IMR-90 (cell line): ENCODE data around the gene NOX4. TPM values are rescaled to one million over a fixed set of nuclear protein-coding genes. Genes with fewer than 3 reads are reported as not detected.

Experiments used
- ATAC-seq: fragments of 200-7000 bp; cut with Tn5 transposase; 2 replicates; pipeline ENCODE4 v1.9.1; 2020; ENCODE audit warnings: low read depth, mild to moderate bottlenecking, moderate library complexity
- BruUV-seq: library from RNA; stranded (reverse); fragments of 400-500 nt; replicated peaks from 2 replicates; lab custom pipeline; 2021; lab: Mats Ljungman, UMichigan
- CTCF ChIA-PET: fragments of 300-600 bp; formaldehyde crosslinking; extraction: SDS; loops from one replicate; lab custom pipeline; 2021; ENCODE audit warnings: antibody characterized with exemption; lab: Yijun Ruan, JAX
- POLR2A ChIA-PET: fragments of 300-600 bp; sonication (Branson Sonifier 250); formaldehyde crosslinking; loops from one replicate; lab custom pipeline; 2022; ENCODE audit warnings: antibody characterized with exemption; ENCODE audit not compliant: unreplicated experiment; lab: Charles Lee
- DNase-seq: peaks from one replicate; pipeline ENCODE4 v3.0.0; 2013
- H2AFZ ChIP-seq: replicated peaks from 2 replicates; pipeline ENCODE3; 2013; ENCODE audit warnings: low read length, mild to moderate bottlenecking; ENCODE audit not compliant: poor library complexity
- H2AK5ac ChIP-seq: 2 replicates; pipeline ENCODE4 v1.6.1; 2013; ENCODE audit warnings: low read depth, low read length, inconsistent platforms
- H2AK9ac ChIP-seq: replicated peaks from 2 replicates; pipeline ENCODE3; 2013; ENCODE audit warnings: mild to moderate bottlenecking, low read depth, low read length, moderate library complexity; ENCODE audit not compliant: poor library complexity
- H2BK120ac ChIP-seq: 2 replicates; pipeline ENCODE4 v1.6.1; 2013; ENCODE audit warnings: low read depth, low read length, inconsistent platforms
- H2BK15ac ChIP-seq: 3 replicates; pipeline ENCODE4 v1.6.1; 2013; ENCODE audit warnings: low read depth, low read length, inconsistent platforms
- H2BK20ac ChIP-seq: 2 replicates; pipeline ENCODE4 v1.6.1; 2013; ENCODE audit warnings: low read depth, mild to moderate bottlenecking, inconsistent platforms, low read length, moderate library complexity
- H2BK5ac ChIP-seq: 2 replicates; pipeline ENCODE4 v1.6.1; 2013; ENCODE audit warnings: mild to moderate bottlenecking, low read depth, low read length, inconsistent platforms; ENCODE audit not compliant: poor library complexity, severe bottlenecking
- H3K14ac ChIP-seq: replicated peaks from 2 replicates; pipeline ENCODE4 v1.6.1; 2013; ENCODE audit warnings: low read depth, low read length, inconsistent platforms
- H3K18ac ChIP-seq: 2 replicates; pipeline ENCODE4 v1.6.1; 2013; ENCODE audit warnings: low read depth, low read length, control low read depth
- H3K23ac ChIP-seq: 2 replicates; pipeline ENCODE4 v1.6.1; 2013; ENCODE audit warnings: low read depth, low read length, inconsistent platforms
- H3K27ac ChIP-seq: 2 replicates; pipeline ENCODE4 v1.5.1; 2013; ENCODE audit warnings: mild to moderate bottlenecking, control low read depth, low read length; ENCODE audit not compliant: insufficient read depth
- H3K27me3 ChIP-seq: 2 replicates; pipeline ENCODE4 v1.6.1; 2013; ENCODE audit warnings: low read length; ENCODE audit not compliant: control insufficient read depth, insufficient read depth
- H3K36me3 ChIP-seq: 2 replicates; pipeline ENCODE4 v1.6.1; 2013; ENCODE audit warnings: low read length, mixed read lengths; ENCODE audit not compliant: control insufficient read depth, insufficient read depth
- H3K4ac ChIP-seq: 2 replicates; pipeline ENCODE4 v1.6.1; 2013; ENCODE audit warnings: low read depth, low read length, inconsistent platforms
- H3K4me1 ChIP-seq: 2 replicates; pipeline ENCODE4 v1.6.1; 2013; ENCODE audit warnings: low read length, mixed read lengths; ENCODE audit not compliant: control insufficient read depth, insufficient read depth
- H3K4me2 ChIP-seq: 2 replicates; pipeline ENCODE4 v1.6.1; 2013; ENCODE audit warnings: low read depth, mild to moderate bottlenecking, control low read depth, low read length, moderate library complexity
- H3K4me3 ChIP-seq: 2 replicates; pipeline ENCODE4 v1.5.1; 2013; ENCODE audit warnings: low read depth, mild to moderate bottlenecking, control low read depth, low read length, moderate library complexity; ENCODE audit not compliant: insufficient read depth
- H3K56ac ChIP-seq: 2 replicates; pipeline ENCODE4 v1.6.1; 2013; ENCODE audit warnings: low read length, inconsistent platforms; ENCODE audit not compliant: insufficient read depth; ENCODE audit errors: extremely low read depth
- H3K79me1 ChIP-seq, 2 experiments: 2 replicates each; pipeline ENCODE4 v1.6.1; 2013; ENCODE audit warnings: low read length in 2 of 2, inconsistent platforms in 1 of 2, low read depth in 1 of 2
- H3K9ac ChIP-seq: 2 replicates; pipeline ENCODE4 v1.6.1; 2013; ENCODE audit warnings: low read depth, low read length, control low read depth
- H3K9me1 ChIP-seq: 2 replicates; pipeline ENCODE4 v1.6.1; 2013; ENCODE audit warnings: low read length, inconsistent platforms; ENCODE audit not compliant: insufficient read depth
- H3K9me3 ChIP-seq: 2 replicates; pipeline ENCODE4 v1.6.1; 2013; ENCODE audit warnings: low read length; ENCODE audit not compliant: control insufficient read depth, insufficient read depth
- H4K20me1 ChIP-seq: 2 replicates; pipeline ENCODE4 v1.6.1; 2013; ENCODE audit warnings: low read length, inconsistent platforms; ENCODE audit not compliant: insufficient read depth
- H4K5ac ChIP-seq: 2 replicates; pipeline ENCODE4 v1.6.1; 2013; ENCODE audit warnings: mild to moderate bottlenecking, low read depth, low read length, control low read depth
- H4K8ac ChIP-seq, 2 experiments: 2 replicates each; pipeline ENCODE4 v1.6.1; 2013; ENCODE audit warnings: low read depth in 2 of 2, low read length in 2 of 2, control low read depth in 1 of 2, inconsistent platforms in 1 of 2
- H4K91ac ChIP-seq: 2 replicates; pipeline ENCODE4 v1.6.1; 2013; ENCODE audit warnings: low read depth, low read length, inconsistent platforms; ENCODE audit not compliant: insufficient read depth
- CEBPB ChIP-seq: IDR thresholded peaks from 2 replicates; pipeline ENCODE4 v1.6.1; 2012; ENCODE audit warnings: low read depth, low read length, improper control_type of control experiment
- CHD1 ChIP-seq: IDR thresholded peaks from 2 replicates; pipeline ENCODE4 v1.6.1; 2012; ENCODE audit warnings: low read depth, low read length, improper control_type of control experiment
- NFE2L2 ChIP-seq: fragments of 150-350 bp; IDR thresholded peaks from 2 replicates; pipeline ENCODE4 v1.6.1; 2016; ENCODE audit warnings: low read depth, mild to moderate bottlenecking, low read length
- WGBS, 2 experiments: methylation state at CpG; one replicate each; pipeline versions ENCODE4 v1.1.5 to v1.1.7; 2013; ENCODE audit warnings: missing lambda C conversion rate in 2 of 2; ENCODE audit not compliant: insufficient read length in 1 of 2; ENCODE audit errors: extremely low coverage in 2 of 2; 5-methylcytosine and 5-hydroxymethylcytosine counted together
- dilution Hi-C: fragments of 300-500 bp; cut with HindIII; formaldehyde crosslinking; loops from one replicate; pipeline ENCODE4 v1.14.3; 2018; ENCODE audit warnings: low sequenced_read_pairs; ENCODE audit not compliant: unreplicated experiment
- in situ Hi-C: fragments of 300-500 bp; cut with MboI; formaldehyde crosslinking; loops from 3 replicates; pipeline ENCODE4 v1.14.3; 2019; ENCODE audit warnings: low sequenced_read_pairs, inconsistent platforms, mixed read lengths
- intact Hi-C: fragments of 100-400 bp; cut with micrococcal nuclease; formaldehyde crosslinking; loops from 2 replicates; pipeline ENCODE4 v1.10.0; 2022
- polyA plus RNA-seq, 3 experiments: library from polyadenylated mRNA; depleted of rRNA; stranded (reverse); fragments of >200 nt; gene quantifications; 2 replicates each; pipeline ENCODE4 v1.2.3, GENCODE V29; 2012; ENCODE audit warnings: low replicate concordance in 1 of 3
- total RNA-seq: library from RNA; depleted of rRNA; stranded (reverse); fragments of >200 nt; gene quantifications from 2 replicates; pipeline ENCODE4 v1.2.3, GENCODE V29; 2012
- TF ChIP-seq, protein P1 (sequence below): fragments of 150-350 bp; IDR thresholded peaks from 2 replicates; pipeline ENCODE4 v1.6.1; 2017; ENCODE audit warnings: mild to moderate bottlenecking, antibody characterized with exemption, low read length, low read depth

Gene NOX4
- total and polyA plus RNA-seq, 2 of the 4 experiments (the other 2 are of a cell fraction), result 4.7 to 11.7 TPM

DNA sequence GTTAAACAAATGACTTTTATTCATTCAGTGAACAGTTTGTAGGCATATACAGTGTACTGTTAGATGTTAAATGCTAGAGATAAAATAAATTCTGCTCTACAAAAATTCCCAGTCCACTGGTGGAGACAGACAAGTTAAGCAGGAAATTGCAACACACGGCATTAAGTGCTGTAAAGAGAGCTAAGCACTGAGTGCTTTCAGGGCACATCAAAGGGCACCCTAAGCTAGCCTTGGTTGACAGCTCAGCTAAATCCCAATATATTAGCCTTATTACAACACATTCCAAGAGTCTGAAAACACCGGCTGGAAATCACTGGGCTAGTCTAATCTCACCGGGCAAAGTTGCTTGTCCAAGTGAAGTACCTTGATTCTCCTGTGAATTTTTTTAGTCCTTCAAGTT is 55.1 kb downstream of the NOX4 start:
- Histone ChIP-seq H3K14ac (no peak overlapping the region), H3K9me1 (peaks cover 3% of the 10 kb centered on the region; the same call in 1 of the 2 replicates), H2BK20ac (no peak overlapping the region), H3K4me1 (no peaks in the 10 kb centered on the region), H4K8ac (no peak overlapping the region), H3K27ac (no peak overlapping the region), H3K4ac (no peak overlapping the region), H2BK5ac (peak overlapping the region; percentile 24), H3K9ac (no peak overlapping the region), H3K9me3 (no peaks in the 10 kb centered on the region), H4K91ac (no peak overlapping the region), H3K4me2 (no peak overlapping the region), H3K79me1 (no peaks in the 10 kb centered on the region; a peak in 1 of 4 replicates), H2BK15ac (no peak overlapping the region), H3K56ac (no peak overlapping the region), H3K27me3 (no peaks in the 10 kb centered on the region), H4K20me1 (no peaks in the 10 kb centered on the region), H2AK9ac (no peak overlapping the region), H4K5ac (no peak overlapping the region), H2BK120ac (no peak overlapping the region), H3K4me3 (no peak overlapping the region), H2AK5ac (no peak overlapping the region), H3K18ac (no peak overlapping the region), H3K23ac (no peak overlapping the region), H3K36me3 (peaks cover 2% of the 10 kb centered on the region; the same call in 1 of the 2 replicates), H2AFZ (peak overlapping the region; percentile 34)
- dilution Hi-C loops (no loop called here), in situ Hi-C loops (no loop called here), intact Hi-C loops (no loop called here)
- POLR2A ChIA-PET, result interaction anchor here (0.6 kb wide), 1 partner anchor 43 kb away, joined by 3 read pairs; no protein-coding TSS in a partner anchor
- DNase-seq (peak; percentile 58), ATAC-seq (peak; percentile 65)
- WGBS, 2 experiments, result no CpG with 5 or more reads among the region's 3 CpGs
- TF ChIP-seq CHD1 (no peak), NFE2L2 (no peak), CEBPB (peak; percentile 65)
- TF ChIP-seq, protein P1, sequence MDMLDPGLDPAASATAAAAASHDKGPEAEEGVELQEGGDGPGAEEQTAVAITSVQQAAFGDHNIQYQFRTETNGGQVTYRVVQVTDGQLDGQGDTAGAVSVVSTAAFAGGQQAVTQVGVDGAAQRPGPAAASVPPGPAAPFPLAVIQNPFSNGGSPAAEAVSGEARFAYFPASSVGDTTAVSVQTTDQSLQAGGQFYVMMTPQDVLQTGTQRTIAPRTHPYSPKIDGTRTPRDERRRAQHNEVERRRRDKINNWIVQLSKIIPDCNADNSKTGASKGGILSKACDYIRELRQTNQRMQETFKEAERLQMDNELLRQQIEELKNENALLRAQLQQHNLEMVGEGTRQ, result no peak
- no TSS peak for BruUV-seq
- CTCF ChIA-PET, result no interaction called here
